H1 (cell line): ENCODE results near the gene TECR. TPM values are rescaled to one million over a fixed set of nuclear protein-coding genes. Genes with fewer than 3 reads are reported as not detected.

ENCODE experiments used
- CBX5 ChIP-seq: fragments of 300-800, 300-1000 bp; sonication (generic); IDR thresholded peaks from 2 replicates; pipeline ENCODE4 v1.7.1; 2016; ENCODE audit warnings: antibody characterized with exemption, low read length, low read depth
- CHD1 ChIP-seq: IDR thresholded peaks from 2 replicates; pipeline ENCODE4 v1.6.1; 2012; ENCODE audit warnings: low read depth, low read length, improper control_type of control experiment
- CHD2 ChIP-seq: IDR thresholded peaks from 2 replicates; pipeline ENCODE4 v1.6.1; 2012; ENCODE audit warnings: low read length, improper control_type of control experiment
- EP300 ChIP-seq, 2 experiments: IDR thresholded peaks; 1 replicate in 1 of 2; 2 replicates in 1 of 2; pipeline ENCODE4 v1.6.1; 2011 to 2012; ENCODE audit warnings: low read depth in 2 of 2, low read length in 2 of 2, mild to moderate bottlenecking in 2 of 2, borderline replicate concordance in 1 of 2, inconsistent platforms in 1 of 2, moderate library complexity in 1 of 2
- FOSL1 ChIP-seq: IDR thresholded peaks from 2 replicates; pipeline ENCODE4 v1.6.1; 2011; ENCODE audit warnings: mild to moderate bottlenecking, low read depth, low read length, moderate library complexity; ENCODE audit not compliant: insufficient read depth
- SP1 ChIP-seq: IDR thresholded peaks from 2 replicates; pipeline ENCODE4 v1.6.1; 2011; ENCODE audit warnings: low read depth, low read length
- TAF7 ChIP-seq: optimal IDR thresholded peaks from 2 replicates; pipeline ENCODE3; 2011; ENCODE audit warnings: low read depth, mild to moderate bottlenecking, inconsistent platforms, low read length, moderate library complexity, borderline replicate concordance
- polyA plus RNA-seq, 7 experiments: library from polyadenylated mRNA; depleted of rRNA in 3 of 7; stranded (reverse) in 5 of 7; unstranded in 2 of 7; fragments of >200 nt in 5 of 7; fragments of 200-250 nt in 2 of 7; gene quantifications; 1 replicate in 5 of 7; 2 replicates in 1 of 7; 4 replicates in 1 of 7; pipeline versions ENCODE4 v1.2.1 to v1.2.3, GENCODE V29; 2011 to 2013; ENCODE audit warnings: missing spikeins in 2 of 7, mixed read lengths in 2 of 7
- total RNA-seq: library from RNA; stranded (reverse); fragmentation: NEBNext Ultra II Directional; extraction: Animal tissue kit (Norgen Biotek cat#: 25700); gene quantifications from 2 replicates; pipeline ENCODE4 v1.2.1, GENCODE V29; 2021
- TF ChIP-seq, protein P1 (sequence below): IDR thresholded peaks from 2 replicates; pipeline ENCODE4 v1.6.1; 2012; ENCODE audit warnings: inconsistent platforms

Gene TECR
- total and polyA plus RNA-seq, 2 of the 8 experiments (the other 6 are each of a cell fraction or from before 2014, with no cell fraction given) = 172 to 405 TPM

DNA sequence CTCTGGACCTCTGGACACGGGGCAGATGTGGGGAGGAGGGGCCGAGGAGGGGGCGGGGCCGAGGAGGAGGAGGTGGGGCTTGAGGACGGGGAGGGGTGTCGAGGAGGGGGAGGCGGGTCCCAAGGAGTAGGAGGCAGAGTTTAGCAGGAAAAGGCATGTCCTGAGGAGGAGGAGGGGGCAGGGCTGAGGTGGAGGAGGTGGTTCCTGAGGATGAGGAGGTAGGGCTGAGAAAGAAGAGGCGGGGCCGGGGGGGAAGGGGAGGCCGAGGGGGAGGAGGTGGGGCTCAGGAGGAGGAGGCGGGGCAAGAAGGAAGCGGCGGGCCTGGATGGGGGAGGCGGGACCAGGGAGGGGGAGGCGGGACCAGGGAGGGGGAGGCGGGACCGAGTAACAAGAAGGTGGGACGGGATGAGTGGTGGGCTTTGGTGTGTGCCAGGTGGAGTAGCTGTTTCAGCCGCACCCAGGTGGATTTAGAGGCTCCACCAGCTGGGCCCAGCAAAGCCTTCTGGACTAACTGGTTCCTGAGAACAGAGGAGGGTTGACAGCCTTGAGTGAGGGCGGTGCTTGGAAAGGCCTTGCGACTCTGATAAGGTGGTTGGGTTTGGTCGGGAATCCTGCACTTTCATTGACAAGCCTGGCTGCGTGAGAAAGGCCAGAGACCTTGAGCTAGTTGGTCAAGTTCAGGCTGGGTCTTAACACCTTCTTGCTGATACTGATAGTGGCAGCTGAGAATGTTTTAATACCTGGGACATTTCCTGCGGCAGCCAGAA, 7.7 kb downstream of the TECR start (continued):
- no peak for TF ChIP-seq CHD1
- TF ChIP-seq, protein P1, sequence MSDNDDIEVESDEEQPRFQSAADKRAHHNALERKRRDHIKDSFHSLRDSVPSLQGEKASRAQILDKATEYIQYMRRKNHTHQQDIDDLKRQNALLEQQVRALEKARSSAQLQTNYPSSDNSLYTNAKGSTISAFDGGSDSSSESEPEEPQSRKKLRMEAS = no peak
- TF ChIP-seq TAF7 = no peak
- no peak for TF ChIP-seq CBX5
- no peak for TF ChIP-seq EP300 (IDR thresholded peaks at IDR 0.05; ENCODE audit: borderline replicate concordance in 1 of 2, low read depth in 2 of 2, low read length in 2 of 2)
- TF ChIP-seq SP1 = no peak
- TF ChIP-seq FOSL1 = no peak
- TF ChIP-seq CHD2 = no peak
